ENCODE measurements around the gene DSCAML1. TPM values are rescaled to one million over a fixed set of nuclear protein-coding genes. Genes with fewer than 3 reads are reported as not detected.

DSCAML1 gene
- polyA plus RNA-seq, 2 donors: 0.04 TPM

GRCh38 chr11:117669062-117669461 lies 128.0 kb downstream of the DSCAML1 start:
- WGBS, 2 donors: 78 to 86% methylated on average over 4 of the region's 4 CpGs

GRCh38 chr11:117668321-117668751 lies 128.7 kb downstream of the DSCAML1 start:
- Histone ChIP-seq H3K27ac (ENCODE audit: low read depth in 2 of 2, low read length in 1 of 2) (no peak overlapping the region), H3K27me3 (ENCODE audit: control insufficient read depth in 1 of 2, insufficient read depth in 2 of 2, low read length in 2 of 2) (no peaks in the 10 kb centered on the region), H3K4me3 (ENCODE audit: low read depth in 1 of 2, low read length in 2 of 2) (no peak overlapping the region), H3K36me3 (ENCODE audit: control insufficient read depth in 2 of 2, insufficient read depth in 2 of 2, low read length in 1 of 2) (no peaks in the 10 kb centered on the region), H3K4me1 (ENCODE audit: control insufficient read depth in 2 of 2, insufficient read depth in 2 of 2, low read length in 1 of 2) (no peaks in the 10 kb centered on the region), H3K9me3 (ENCODE audit: control insufficient read depth in 2 of 2, insufficient read depth in 1 of 2, low read depth in 1 of 2, low read length in 1 of 2) (no peaks in the 10 kb centered on the region)
- 60 to 67% methylated on average over 6 of the region's 6 CpGs for WGBS, 2 donors

More at GRCh38 chr11:117669062-117669461, 128.0 kb downstream of the DSCAML1 start:
- Histone ChIP-seq H3K36me3 (ENCODE audit: control insufficient read depth in 2 of 2, insufficient read depth in 2 of 2, low read length in 1 of 2) (no peaks in the 10 kb centered on the region), H3K9me3 (ENCODE audit: control insufficient read depth in 2 of 2, insufficient read depth in 1 of 2, low read depth in 1 of 2, low read length in 1 of 2) (no peaks in the 10 kb centered on the region), H3K27ac (ENCODE audit: low read depth in 2 of 2, low read length in 1 of 2) (no peak overlapping the region), H3K4me1 (ENCODE audit: control insufficient read depth in 2 of 2, insufficient read depth in 2 of 2, low read length in 1 of 2) (no peaks in the 10 kb centered on the region), H3K27me3 (ENCODE audit: control insufficient read depth in 1 of 2, insufficient read depth in 2 of 2, low read length in 2 of 2) (no peaks in the 10 kb centered on the region), H3K4me3 (ENCODE audit: low read depth in 1 of 2, low read length in 2 of 2) (no peak overlapping the region)

GRCh38 chr11:117664897-117665296 lies 132.1 kb downstream of the DSCAML1 start:
- H3K27ac ChIP-seq (ENCODE audit: low read depth in 2 of 2, low read length in 1 of 2): no peak overlapping the region
- H3K9me3 ChIP-seq (ENCODE audit: control insufficient read depth in 2 of 2, insufficient read depth in 1 of 2, low read depth in 1 of 2, low read length in 1 of 2): no peaks in the 10 kb centered on the region
- no peaks in the 10 kb centered on the region for H3K36me3 ChIP-seq (ENCODE audit: control insufficient read depth in 2 of 2, insufficient read depth in 2 of 2, low read length in 1 of 2)
- H3K4me1 ChIP-seq (ENCODE audit: control insufficient read depth in 2 of 2, insufficient read depth in 2 of 2, low read length in 1 of 2): no peaks in the 10 kb centered on the region
- no peaks in the 10 kb centered on the region for H3K27me3 ChIP-seq (ENCODE audit: control insufficient read depth in 1 of 2, insufficient read depth in 2 of 2, low read length in 2 of 2)
- 64 to 69% methylated on average over 8 of the region's 8 CpGs for WGBS, 2 donors
- no peak overlapping the region for H3K4me3 ChIP-seq (ENCODE audit: low read depth in 1 of 2, low read length in 2 of 2)

- Histone ChIP-seq H3K4me3 (ENCODE audit: low read depth in 1 of 2, low read length in 2 of 2) (no peak overlapping the region), H3K27ac (ENCODE audit: low read depth in 2 of 2, low read length in 1 of 2) (no peak overlapping the region), H3K36me3 (ENCODE audit: control insufficient read depth in 2 of 2, insufficient read depth in 2 of 2, low read length in 1 of 2) (no peaks in the 10 kb centered on the region), H3K9me3 (ENCODE audit: control insufficient read depth in 2 of 2, insufficient read depth in 1 of 2, low read depth in 1 of 2, low read length in 1 of 2) (no peaks in the 10 kb centered on the region), H3K4me1 (ENCODE audit: control insufficient read depth in 2 of 2, insufficient read depth in 2 of 2, low read length in 1 of 2) (no peaks in the 10 kb centered on the region), H3K27me3 (ENCODE audit: control insufficient read depth in 1 of 2, insufficient read depth in 2 of 2, low read length in 2 of 2) (no peaks in the 10 kb centered on the region)
- 39 to 40% methylated on average over 11 of the region's 11 CpGs for WGBS, 2 donors
These were observed 133.2 kb downstream of the DSCAML1 start for GRCh38 chr11:117663821-117664220.

GRCh38 chr11:117663414-117663813 lies 133.6 kb downstream of the DSCAML1 start:
- Histone ChIP-seq H3K27me3 (ENCODE audit: control insufficient read depth in 1 of 2, insufficient read depth in 2 of 2, low read length in 2 of 2) (no peaks in the 10 kb centered on the region), H3K36me3 (ENCODE audit: control insufficient read depth in 2 of 2, insufficient read depth in 2 of 2, low read length in 1 of 2) (no peaks in the 10 kb centered on the region), H3K4me3 (ENCODE audit: low read depth in 1 of 2, low read length in 2 of 2) (no peak overlapping the region), H3K27ac (ENCODE audit: low read depth in 2 of 2, low read length in 1 of 2) (no peak overlapping the region), H3K4me1 (ENCODE audit: control insufficient read depth in 2 of 2, insufficient read depth in 2 of 2, low read length in 1 of 2) (no peaks in the 10 kb centered on the region), H3K9me3 (ENCODE audit: control insufficient read depth in 2 of 2, insufficient read depth in 1 of 2, low read depth in 1 of 2, low read length in 1 of 2) (no peaks in the 10 kb centered on the region)
- 48 to 51% methylated on average over 5 of the region's 5 CpGs for WGBS, 2 donors

GRCh38 chr11:117662671-117663269 lies 134.2 kb downstream of the DSCAML1 start:
- 91 to 94% methylated on average over 14 of the region's 14 CpGs for WGBS, 2 donors
- H3K4me1 ChIP-seq (ENCODE audit: control insufficient read depth in 2 of 2, insufficient read depth in 2 of 2, low read length in 1 of 2): no peaks in the 10 kb centered on the region
- H3K9me3 ChIP-seq (ENCODE audit: control insufficient read depth in 2 of 2, insufficient read depth in 1 of 2, low read depth in 1 of 2, low read length in 1 of 2): no peaks in the 10 kb centered on the region
- H3K4me3 ChIP-seq (ENCODE audit: low read depth in 1 of 2, low read length in 2 of 2): no peak overlapping the region
- no peaks in the 10 kb centered on the region for H3K27me3 ChIP-seq (ENCODE audit: control insufficient read depth in 1 of 2, insufficient read depth in 2 of 2, low read length in 2 of 2)
- H3K27ac ChIP-seq (ENCODE audit: low read depth in 2 of 2, low read length in 1 of 2): no peak overlapping the region
- no peaks in the 10 kb centered on the region for H3K36me3 ChIP-seq (ENCODE audit: control insufficient read depth in 2 of 2, insufficient read depth in 2 of 2, low read length in 1 of 2)

- H3K27me3 ChIP-seq (ENCODE audit: control insufficient read depth in 1 of 2, insufficient read depth in 2 of 2, low read length in 2 of 2): no peaks in the 10 kb centered on the region
- 83 to 87% methylated on average over 8 of the region's 8 CpGs for WGBS, 2 donors
- no peaks in the 10 kb centered on the region for H3K4me1 ChIP-seq (ENCODE audit: control insufficient read depth in 2 of 2, insufficient read depth in 2 of 2, low read length in 1 of 2)
- H3K4me3 ChIP-seq (ENCODE audit: low read depth in 1 of 2, low read length in 2 of 2): no peak overlapping the region
- H3K9me3 ChIP-seq (ENCODE audit: control insufficient read depth in 2 of 2, insufficient read depth in 1 of 2, low read depth in 1 of 2, low read length in 1 of 2): no peaks in the 10 kb centered on the region
- no peak overlapping the region for H3K27ac ChIP-seq (ENCODE audit: low read depth in 2 of 2, low read length in 1 of 2)
- no peaks in the 10 kb centered on the region for H3K36me3 ChIP-seq (ENCODE audit: control insufficient read depth in 2 of 2, insufficient read depth in 2 of 2, low read length in 1 of 2)
These were observed 134.8 kb downstream of the DSCAML1 start for GRCh38 chr11:117662255-117662654.

- Histone ChIP-seq H3K9me3 (ENCODE audit: control insufficient read depth in 2 of 2, insufficient read depth in 1 of 2, low read depth in 1 of 2, low read length in 1 of 2) (no peaks in the 10 kb centered on the region), H3K4me3 (ENCODE audit: low read depth in 1 of 2, low read length in 2 of 2) (no peak overlapping the region), H3K27ac (ENCODE audit: low read depth in 2 of 2, low read length in 1 of 2) (no peak overlapping the region), H3K36me3 (ENCODE audit: control insufficient read depth in 2 of 2, insufficient read depth in 2 of 2, low read length in 1 of 2) (no peaks in the 10 kb centered on the region), H3K27me3 (ENCODE audit: control insufficient read depth in 1 of 2, insufficient read depth in 2 of 2, low read length in 2 of 2) (no peaks in the 10 kb centered on the region), H3K4me1 (ENCODE audit: control insufficient read depth in 2 of 2, insufficient read depth in 2 of 2, low read length in 1 of 2) (no peaks in the 10 kb centered on the region)
- WGBS, 2 donors: 64 to 82% methylated on average over 3 of the region's 3 CpGs
These were observed 138.2 kb downstream of the DSCAML1 start for GRCh38 chr11:117658809-117659208.

GRCh38 chr11:117657794-117658193 lies 139.2 kb downstream of the DSCAML1 start:
- Histone ChIP-seq H3K9me3 (ENCODE audit: control insufficient read depth in 2 of 2, insufficient read depth in 1 of 2, low read depth in 1 of 2, low read length in 1 of 2) (no peaks in the 10 kb centered on the region), H3K36me3 (ENCODE audit: control insufficient read depth in 2 of 2, insufficient read depth in 2 of 2, low read length in 1 of 2) (no peaks in the 10 kb centered on the region), H3K4me1 (ENCODE audit: control insufficient read depth in 2 of 2, insufficient read depth in 2 of 2, low read length in 1 of 2) (no peaks in the 10 kb centered on the region), H3K27me3 (ENCODE audit: control insufficient read depth in 1 of 2, insufficient read depth in 2 of 2, low read length in 2 of 2) (no peaks in the 10 kb centered on the region), H3K27ac (ENCODE audit: low read depth in 2 of 2, low read length in 1 of 2) (no peak overlapping the region), H3K4me3 (ENCODE audit: low read depth in 1 of 2, low read length in 2 of 2) (no peak overlapping the region)
- 45 to 49% methylated on average over 7 of the region's 7 CpGs for WGBS, 2 donors

All from esophagus (tissue), 2 donors.